HG02943 (cell line): ENCODE measurements around the gene NFASC.

Experiments used
- ATAC-seq: cut with Tn5 transposase; IDR thresholded peaks from one replicate; pipeline ENCODE4 v1.9.1; 2021; ENCODE audit warnings: mild to moderate bottlenecking, low read depth, moderate library complexity; ENCODE audit not compliant: unreplicated experiment

NFASC gene

GRCh38 chr1:204947747-204948146, 77.1 kb downstream of the NFASC start:
- no peak for ATAC-seq

DNA sequence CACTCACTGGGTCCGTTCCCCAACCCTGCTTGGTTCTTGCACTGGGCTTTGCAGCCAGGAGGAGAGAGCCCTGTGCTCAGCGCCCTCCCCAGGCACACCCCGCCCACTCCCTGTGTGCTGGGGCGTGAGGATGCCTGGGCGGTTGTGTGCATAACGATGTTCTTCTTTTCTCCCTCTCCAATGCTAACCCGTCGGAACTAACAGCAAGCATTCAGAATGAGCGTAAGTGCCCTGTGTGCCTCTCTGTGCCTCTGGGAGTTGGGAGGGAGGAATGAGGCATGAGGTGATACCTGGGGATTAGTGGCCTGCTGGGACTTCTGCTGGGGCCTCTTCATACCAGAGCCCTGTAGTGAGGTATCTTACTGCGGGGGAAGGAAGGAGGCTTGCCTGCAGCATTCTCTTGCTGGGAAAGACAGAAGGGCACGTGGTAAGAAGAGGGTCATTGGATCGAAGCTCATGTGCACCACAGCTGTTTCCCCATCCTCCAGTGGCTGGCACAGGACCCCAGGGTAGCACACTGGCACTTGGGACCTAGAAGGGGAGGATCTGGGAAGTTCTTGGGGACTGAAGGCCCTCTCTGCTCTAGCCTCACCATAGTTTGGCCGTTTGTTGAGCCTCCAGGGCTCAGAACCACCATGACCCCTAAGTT, 79.8 kb downstream of the NFASC start:
- ATAC-seq, result no peak

- no peak for ATAC-seq
These were observed 88.0 kb downstream of the NFASC start for GRCh38 chr1:204958317-204959307.

DNA sequence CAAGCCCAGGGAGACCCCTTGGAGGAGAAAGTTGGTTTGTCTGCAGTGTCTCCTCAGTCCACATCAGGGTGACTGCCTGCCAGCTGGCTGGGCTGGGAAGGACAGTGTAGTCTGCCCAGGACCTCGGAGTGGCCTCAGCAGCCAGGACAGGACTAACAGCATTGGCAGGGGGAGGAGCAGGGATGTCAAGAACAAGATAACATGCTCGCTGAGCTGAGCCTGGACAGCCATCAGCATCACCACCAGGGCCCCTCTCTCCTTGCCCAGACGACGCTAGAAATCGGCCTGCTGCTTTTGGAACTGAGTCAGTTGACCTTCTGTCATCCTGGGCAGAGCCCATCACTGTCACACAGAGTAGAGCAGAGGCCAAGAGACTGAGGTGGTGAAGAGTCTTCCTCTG, 88.7 kb downstream of the NFASC start:
- no peak for ATAC-seq

GRCh38 chr1:204959836-204960235, 89.2 kb downstream of the NFASC start:
- ATAC-seq, result no peak

- no peak for ATAC-seq
These were observed 89.9 kb downstream of the NFASC start for GRCh38 chr1:204960306-204961125.

DNA sequence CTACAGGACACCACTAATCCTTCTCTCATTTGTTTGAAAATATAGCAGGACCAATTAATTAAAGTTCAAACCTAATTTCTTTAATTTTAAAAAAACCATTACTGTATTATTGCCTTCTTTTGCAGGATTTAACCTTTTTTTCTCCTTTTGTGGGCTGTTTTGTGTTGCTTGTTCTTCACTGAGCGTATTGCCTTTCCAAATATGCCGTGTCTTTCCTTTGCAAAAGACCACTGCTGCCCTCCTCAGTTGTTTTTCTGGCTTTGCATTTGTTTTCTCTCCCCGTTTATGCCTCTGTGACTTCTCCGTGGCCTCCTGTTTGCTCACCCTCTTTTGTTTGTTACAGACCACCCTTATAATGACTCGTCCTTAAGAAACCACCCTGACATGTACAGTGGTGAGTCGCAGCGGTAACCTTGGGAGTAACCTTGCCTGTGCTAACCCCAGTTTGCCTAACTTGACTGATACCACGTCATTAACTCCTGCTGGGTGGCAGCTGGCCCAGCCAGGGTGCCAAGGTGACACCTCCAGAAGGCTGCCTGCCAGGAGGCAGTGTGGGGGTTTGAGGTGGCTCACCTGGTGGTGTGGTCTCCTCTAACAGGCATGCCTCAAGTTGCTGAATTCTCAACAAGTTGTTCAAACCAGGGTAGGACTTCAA, 91.2 kb downstream of the NFASC start:
- no peak for ATAC-seq

- ATAC-seq, result no peak
These were observed 92.3 kb downstream of the NFASC start for GRCh38 chr1:204962742-204963632.

- no peak for ATAC-seq
These were observed 96.8 kb downstream of the NFASC start for GRCh38 chr1:204967451-204967850.

GRCh38 chr1:204968135-204968534, 97.5 kb downstream of the NFASC start:
- no peak for ATAC-seq

GRCh38 chr1:204968951-204969350, 98.3 kb downstream of the NFASC start:
- ATAC-seq, result no peak

- no peak for ATAC-seq
These were observed 100.3 kb downstream of the NFASC start for GRCh38 chr1:204970937-204971336.

DNA sequence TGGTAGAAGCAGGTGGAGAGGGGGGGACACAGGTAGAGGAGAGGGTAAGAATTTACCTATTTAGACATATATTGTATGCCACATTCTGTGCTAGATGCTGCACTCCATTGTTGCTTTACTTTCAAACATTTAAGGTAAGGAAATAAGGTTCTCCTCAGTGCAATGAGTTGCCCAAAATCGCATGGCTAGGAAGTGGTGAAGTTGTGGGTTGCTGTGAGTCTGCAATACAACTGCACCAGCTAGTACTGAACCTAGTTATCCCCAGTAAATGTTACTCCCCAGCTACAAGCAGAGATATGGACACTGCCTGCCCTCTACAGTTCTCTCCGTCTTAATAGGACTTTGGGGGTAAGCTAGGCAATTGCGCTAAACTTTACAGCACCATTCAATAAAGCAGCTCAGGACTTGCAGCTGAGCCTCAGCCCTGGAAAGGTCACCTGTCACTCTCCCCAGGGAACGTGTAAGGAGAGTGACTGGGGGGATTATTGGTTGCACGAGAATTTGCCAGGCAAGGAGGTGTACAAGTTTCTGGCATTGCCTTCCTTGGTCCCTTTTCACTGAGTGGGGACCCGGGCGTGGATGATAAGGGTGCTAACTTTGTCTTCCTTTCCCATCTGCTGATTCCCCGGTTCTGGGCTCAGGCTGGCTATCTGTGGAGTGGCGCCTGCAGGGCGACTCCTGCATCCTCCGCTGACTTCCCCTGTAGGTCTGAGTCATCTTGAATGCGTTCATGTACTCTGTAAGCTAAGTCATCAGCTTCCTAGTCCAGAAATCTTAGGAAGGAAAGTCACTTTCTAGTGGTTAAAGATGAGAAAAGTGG, 101.1 kb downstream of the NFASC start:
- no peak for ATAC-seq

DNA sequence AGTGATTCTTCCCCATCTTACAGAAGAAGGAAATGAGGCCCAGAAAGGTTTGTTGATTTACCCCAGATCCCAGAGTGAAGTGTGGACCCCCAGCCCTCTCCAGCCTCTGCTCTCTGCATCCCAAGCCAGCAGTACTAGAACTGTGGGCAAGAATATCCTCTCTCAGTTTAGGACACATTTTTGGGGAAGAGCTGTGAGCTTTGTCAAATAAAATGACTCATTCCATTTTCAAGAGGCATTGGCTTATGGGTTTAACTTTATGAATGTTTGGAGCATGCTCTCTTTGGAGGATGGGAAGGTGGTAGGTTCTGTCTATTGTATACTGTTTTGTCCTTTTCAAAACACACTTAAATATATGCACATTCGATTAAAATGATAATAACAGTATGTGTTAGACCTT, 101.8 kb downstream of the NFASC start:
- ATAC-seq, result no peak

- no peak for ATAC-seq
These were observed 102.8 kb downstream of the NFASC start for GRCh38 chr1:204973449-204973848.

DNA sequence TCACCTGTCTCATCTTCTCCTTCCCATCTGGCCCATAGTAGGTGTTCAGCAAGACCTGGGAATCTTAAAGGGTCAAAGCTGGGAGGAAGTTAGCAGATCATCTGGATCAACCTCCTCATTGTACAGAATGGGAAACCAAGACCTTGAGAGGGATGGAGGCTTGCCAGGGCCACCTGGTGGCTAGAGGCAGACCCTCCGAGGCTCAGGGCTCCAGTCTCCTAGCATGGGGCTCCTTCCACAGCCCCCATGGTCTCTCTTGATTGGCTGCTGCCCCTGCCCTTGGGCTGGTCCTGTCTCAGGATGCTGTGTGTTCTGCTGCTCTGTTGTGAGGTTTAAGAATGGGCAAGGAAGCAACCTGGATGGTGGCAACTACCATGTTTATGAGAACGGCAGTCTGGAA, 103.7 kb downstream of the NFASC start:
- no peak for ATAC-seq

GRCh38 chr1:204975021-204975420, 104.4 kb downstream of the NFASC start:
- ATAC-seq, result no peak

DNA sequence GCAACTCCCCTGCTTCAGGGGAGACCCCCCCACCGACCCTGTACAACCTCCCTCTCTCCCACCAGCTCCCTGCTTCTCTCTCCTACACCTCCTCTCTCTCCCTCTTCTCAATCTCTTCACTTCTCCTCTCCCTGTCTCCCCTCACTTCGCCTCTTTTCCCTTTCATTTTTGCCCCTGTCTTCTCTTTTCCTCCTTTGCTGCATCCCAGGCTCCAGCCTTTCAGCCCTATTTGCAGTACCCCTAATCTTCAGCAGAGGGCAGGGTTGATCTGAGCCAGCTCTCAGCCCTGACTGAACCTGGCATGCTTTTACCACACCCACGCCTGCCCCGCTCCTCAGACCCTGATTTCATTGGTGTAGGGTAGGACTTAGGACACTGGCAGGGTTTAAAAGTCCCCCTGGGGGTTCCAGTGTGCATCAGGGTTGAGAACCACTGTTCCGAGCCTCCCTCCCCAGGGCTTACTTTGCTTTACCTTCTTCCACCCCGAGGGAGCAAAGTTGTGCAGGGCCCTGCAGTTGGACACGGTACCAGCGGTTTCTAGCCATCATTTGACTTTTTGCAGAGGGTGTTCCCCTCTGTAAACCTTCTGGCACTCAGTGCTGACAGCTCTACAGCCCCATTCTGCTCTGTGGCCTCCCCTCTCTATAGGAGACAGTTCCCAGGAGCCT, 105.0 kb downstream of the NFASC start:
- no peak for ATAC-seq
